Esophagus squamous epithelium (tissue), 5 donors: ENCODE data around the gene APOL3. TPM values are rescaled to one million over a fixed set of nuclear protein-coding genes. Genes with fewer than 3 reads are reported as not detected.
"Not testable (repeated sequence)": the region's sequence is repeated elsewhere in the genome, so short reads cannot be mapped to it uniquely, and the experiment has no call there.

Source experiments
- DNase-seq: peaks from one replicate; lab custom pipeline; 2025; lab: John Stamatoyannopoulos, UW
- H3K27ac ChIP-seq, 4 donors: fragments of 200-600 bp; sonication (generic); one replicate each; pipeline ENCODE4 v1.5.1; 2016 to 2019; ENCODE audit warnings: mild to moderate bottlenecking in 1 of 4
- H3K27me3 ChIP-seq, 4 donors: fragments of 200-600 bp; sonication (generic); 1 replicate in 3 of 4; 2 replicates in 1 of 4; pipeline versions ENCODE4 v1.5.1 to v1.6.0; 2017 to 2021; ENCODE audit warnings: antibody characterized with exemption in 1 of 4
- H3K36me3 ChIP-seq, 3 donors: fragments of 200-600 bp; sonication (generic); one replicate each; pipeline ENCODE4 v1.5.1; 2016 to 2019
- H3K4me1 ChIP-seq, 3 donors: fragments of 200-600 bp; sonication (generic); one replicate each; pipeline ENCODE4 v1.5.1; 2017 to 2019
- H3K4me3 ChIP-seq, 4 donors: fragments of 200-600 bp; sonication (generic); 1 replicate in 3 of 4; 2 replicates in 1 of 4; pipeline ENCODE4 v1.5.1; 2016 to 2019; ENCODE audit warnings: mild to moderate bottlenecking in 2 of 4, moderate library complexity in 1 of 4
- H3K9me3 ChIP-seq, 3 donors: fragments of 200-600 bp; sonication (generic); one replicate each; pipeline ENCODE4 v1.5.1; 2016 to 2019
- POLR2A ChIP-seq, 4 donors: fragments of 450-650 bp; IDR thresholded peaks; one replicate each; pipeline ENCODE4 v1.6.1; 2017; ENCODE audit warnings: antibody characterized with exemption in 4 of 4, mild to moderate bottlenecking in 4 of 4, moderate library complexity in 3 of 4
- WGBS, 2 donors: methylation state at CpG; one replicate each; pipeline ENCODE4 v1.1.5; 2018; 5-methylcytosine and 5-hydroxymethylcytosine counted together
- intact Hi-C: fragments of 100-400 bp; cut with DNase I; formaldehyde crosslinking; loops from one replicate; pipeline ENCODE4 v1.15.0; 2022
- total RNA-seq, 4 donors: library from RNA; depleted of rRNA; stranded (reverse); fragments of >200 nt; gene quantifications; one replicate each; pipeline ENCODE4 v1.1.0, GENCODE V29; 2016
- TF ChIP-seq, protein P1 (sequence below), 6 experiments: fragments of 450-650 bp in 4 of 6; fragments of 200-600 bp in 2 of 6; sonication (generic) in 2 of 6; IDR thresholded peaks; one replicate each; pipeline ENCODE4 v1.5.1; 2016 to 2019; ENCODE audit warnings: antibody characterized with exemption in 6 of 6, mild to moderate bottlenecking in 4 of 6, moderate library complexity in 4 of 6
- donor health status: DM: yes; HTN: yes; CAD: no.

The APOL3 gene
- total RNA-seq, 4 donors from 2014 or later: 6.8 to 48.1 (median 17.0) TPM

DNA sequence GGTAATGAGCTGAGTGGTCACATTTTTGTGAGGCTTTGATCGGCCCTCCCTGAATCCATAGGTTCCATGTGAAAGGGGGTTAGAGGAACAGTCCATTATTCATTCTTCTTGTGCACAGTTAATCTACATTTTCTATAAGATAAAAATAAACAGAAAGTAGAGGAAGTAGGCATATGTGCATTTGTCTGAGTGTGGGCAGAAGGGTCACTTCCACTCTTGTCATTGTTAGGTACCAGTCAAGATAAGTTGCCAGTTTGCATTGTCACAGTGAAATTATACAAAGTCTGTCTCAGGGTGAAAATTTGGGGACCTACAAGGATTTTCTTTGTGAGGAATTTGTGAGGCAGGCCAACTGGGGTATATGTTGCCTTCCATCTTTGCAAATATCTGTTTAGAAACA is 45.7 kb upstream of the APOL3 start:
- peaks cover 8 to 54% (median 9%) of the 10 kb centered on the region in 3 donors for H3K4me1 ChIP-seq
- H3K27me3 ChIP-seq: no peaks in the 10 kb centered on the region
- DNase-seq: no peak
- H3K36me3 ChIP-seq: no peaks in the 10 kb centered on the region
- H3K9me3 ChIP-seq: no peaks in the 10 kb centered on the region
- no peak for TF ChIP-seq POLR2A (IDR thresholded peaks at IDR 0.05)
- TF ChIP-seq, protein P1, sequence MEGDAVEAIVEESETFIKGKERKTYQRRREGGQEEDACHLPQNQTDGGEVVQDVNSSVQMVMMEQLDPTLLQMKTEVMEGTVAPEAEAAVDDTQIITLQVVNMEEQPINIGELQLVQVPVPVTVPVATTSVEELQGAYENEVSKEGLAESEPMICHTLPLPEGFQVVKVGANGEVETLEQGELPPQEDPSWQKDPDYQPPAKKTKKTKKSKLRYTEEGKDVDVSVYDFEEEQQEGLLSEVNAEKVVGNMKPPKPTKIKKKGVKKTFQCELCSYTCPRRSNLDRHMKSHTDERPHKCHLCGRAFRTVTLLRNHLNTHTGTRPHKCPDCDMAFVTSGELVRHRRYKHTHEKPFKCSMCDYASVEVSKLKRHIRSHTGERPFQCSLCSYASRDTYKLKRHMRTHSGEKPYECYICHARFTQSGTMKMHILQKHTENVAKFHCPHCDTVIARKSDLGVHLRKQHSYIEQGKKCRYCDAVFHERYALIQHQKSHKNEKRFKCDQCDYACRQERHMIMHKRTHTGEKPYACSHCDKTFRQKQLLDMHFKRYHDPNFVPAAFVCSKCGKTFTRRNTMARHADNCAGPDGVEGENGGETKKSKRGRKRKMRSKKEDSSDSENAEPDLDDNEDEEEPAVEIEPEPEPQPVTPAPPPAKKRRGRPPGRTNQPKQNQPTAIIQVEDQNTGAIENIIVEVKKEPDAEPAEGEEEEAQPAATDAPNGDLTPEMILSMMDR (IDR thresholded peaks at IDR 0.05): no peak
- 90 to 100% methylated on average over 1 of the region's 1 CpG for WGBS, 2 donors
- no peak overlapping the region for H3K27ac ChIP-seq
- H3K4me3 ChIP-seq: no peak overlapping the region
- intact Hi-C loops: no loop called here

DNA sequence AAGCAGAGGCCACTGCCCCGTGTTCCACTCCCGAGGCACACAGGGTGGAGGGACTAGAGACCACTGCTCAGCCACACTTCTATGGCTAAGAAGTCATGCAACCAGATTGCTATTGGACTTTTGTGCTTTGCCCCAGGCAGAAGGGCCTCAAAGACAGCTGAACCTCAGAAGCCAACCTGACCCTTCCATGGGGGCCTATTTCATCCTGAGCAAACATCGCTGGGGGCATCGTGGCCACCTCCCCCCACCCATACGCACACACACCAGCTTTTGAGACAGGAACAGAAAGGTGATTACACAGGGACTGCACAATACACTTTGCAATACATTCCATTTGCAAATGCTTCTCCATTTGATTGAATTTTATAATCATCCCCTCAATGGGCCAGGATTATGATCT is 45.0 kb upstream of the APOL3 start:
- H3K4me3 ChIP-seq, intact Hi-C loops, DNase-seq, H3K9me3 ChIP-seq, H3K27ac ChIP-seq, H3K27me3 ChIP-seq, H3K36me3 ChIP-seq: not testable (repeated sequence)
- WGBS, 2 donors: 46 to 62% methylated on average over 3 of the region's 5 CpGs
- H3K4me1 ChIP-seq: peaks cover 8 to 52% (median 9%) of the 10 kb centered on the region in 3 donors

DNA sequence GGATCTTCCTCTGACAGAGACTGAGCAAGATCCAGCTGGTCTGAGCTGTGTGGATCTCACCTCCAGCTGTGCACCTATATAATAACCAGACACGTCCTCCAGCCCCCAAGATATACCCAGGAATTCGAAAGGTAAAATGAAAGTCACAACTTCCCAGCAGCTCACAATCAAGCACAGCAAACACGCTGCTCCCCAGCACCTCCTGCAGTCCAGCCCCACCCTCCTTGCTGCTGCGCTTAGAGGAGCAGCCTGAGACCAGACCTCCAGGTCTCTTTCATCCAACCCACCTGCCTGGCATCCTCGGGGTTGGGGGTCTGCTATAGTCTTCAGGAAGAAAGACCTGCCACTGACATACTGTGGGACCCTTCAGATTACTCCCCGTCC is 44.1 kb upstream of the APOL3 start:
- intact Hi-C loops: no loop called here
- no peak for DNase-seq
- WGBS, 2 donors: 43 to 58% methylated on average over 5 to 6 of the region's 6 CpGs
- H3K4me1 ChIP-seq: peaks cover 8 to 58% (median 9%) of the 10 kb centered on the region in 3 donors
- H3K27me3 ChIP-seq: no peaks in the 10 kb centered on the region
- peak overlapping the region in 1 of 4 donors; percentile 9 for H3K27ac ChIP-seq
- peak overlapping the region in 1 of 4 donors; percentile 29 for H3K4me3 ChIP-seq
- TF ChIP-seq, protein P1 (IDR thresholded peaks at IDR 0.05): no peak
- no peak for TF ChIP-seq POLR2A (IDR thresholded peaks at IDR 0.05)
- H3K36me3 ChIP-seq: no peaks in the 10 kb centered on the region
- H3K9me3 ChIP-seq: no peaks in the 10 kb centered on the region

DNA sequence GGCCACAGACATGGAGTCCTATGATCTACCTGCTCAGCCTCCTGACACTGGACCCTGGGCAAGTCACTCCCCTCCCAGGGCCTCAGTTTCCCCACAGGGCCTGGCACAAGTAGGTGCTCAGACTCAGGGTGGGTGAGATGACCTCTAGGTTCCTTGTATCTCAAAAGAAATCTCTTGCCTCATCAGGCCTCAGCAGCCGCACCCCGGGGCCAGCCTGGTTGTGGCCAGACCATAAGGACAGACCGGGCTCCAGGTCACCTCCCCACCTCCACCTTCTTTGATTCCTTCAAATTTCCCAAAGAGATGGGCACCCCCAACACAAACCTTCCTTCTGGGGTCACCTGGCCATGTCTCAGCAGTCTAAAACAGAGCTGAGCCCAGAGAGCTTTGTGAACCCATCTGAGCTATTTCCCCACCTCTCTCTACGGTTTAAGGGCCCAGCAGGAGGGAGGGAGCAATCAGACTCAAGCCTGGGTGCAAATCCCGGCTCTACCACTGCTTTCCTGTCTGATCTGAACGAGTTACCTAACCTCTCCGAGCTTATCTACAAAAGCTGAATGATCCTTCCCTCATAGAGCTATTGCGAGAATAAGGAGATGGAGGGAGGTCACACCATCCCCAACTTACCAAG is 43.6 kb upstream of the APOL3 start:
- WGBS, 2 donors: 57% methylated on average over 4 to 6 of the region's 8 CpGs
- intact Hi-C loops: no loop called here
- no peak for DNase-seq
- Histone ChIP-seq H3K36me3 (no peaks in the 10 kb centered on the region), H3K27ac (no peak overlapping the region), H3K4me3 (peak overlapping the region in 1 of 4 donors; percentile 52), H3K4me1 (peaks cover 8 to 58% (median 9%) of the 10 kb centered on the region in 3 donors), H3K27me3 (no peaks in the 10 kb centered on the region), H3K9me3 (no peaks in the 10 kb centered on the region)
- TF ChIP-seq, protein P1 (IDR thresholded peaks at IDR 0.05): no peak
- no peak for TF ChIP-seq POLR2A (IDR thresholded peaks at IDR 0.05)

DNA sequence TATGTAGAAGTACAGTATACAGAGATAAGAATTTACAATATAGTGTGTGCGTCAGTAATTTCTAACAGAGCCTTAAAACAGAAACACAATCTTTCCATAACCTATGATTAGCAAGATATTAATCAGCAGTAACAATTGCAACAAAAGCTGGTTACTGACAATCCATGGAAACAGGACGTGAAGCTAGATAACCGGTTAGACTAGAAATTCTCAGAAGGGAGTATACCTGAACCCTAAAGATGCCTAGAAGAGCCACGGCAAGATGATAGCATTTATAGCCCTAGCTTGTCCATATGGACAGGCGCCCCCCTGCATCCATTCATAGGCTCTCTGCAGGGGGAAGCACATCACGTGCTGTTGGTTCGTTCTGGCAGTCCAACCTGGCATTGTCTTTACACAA is 42.9 kb upstream of the APOL3 start:
- Histone ChIP-seq H3K4me3 (peak overlapping the region in 1 of 4 donors; percentile 52), H3K27ac (peak overlapping the region in 2 of 4 donors; percentile 64 to 78), H3K4me1 (peaks cover 8 to 63% (median 9%) of the 10 kb centered on the region in 3 donors)
- intact Hi-C loops, H3K9me3 ChIP-seq, DNase-seq, H3K36me3 ChIP-seq, H3K27me3 ChIP-seq: not testable (repeated sequence)
- 31 to 44% methylated on average over 7 of the region's 7 CpGs for WGBS, 2 donors

DNA sequence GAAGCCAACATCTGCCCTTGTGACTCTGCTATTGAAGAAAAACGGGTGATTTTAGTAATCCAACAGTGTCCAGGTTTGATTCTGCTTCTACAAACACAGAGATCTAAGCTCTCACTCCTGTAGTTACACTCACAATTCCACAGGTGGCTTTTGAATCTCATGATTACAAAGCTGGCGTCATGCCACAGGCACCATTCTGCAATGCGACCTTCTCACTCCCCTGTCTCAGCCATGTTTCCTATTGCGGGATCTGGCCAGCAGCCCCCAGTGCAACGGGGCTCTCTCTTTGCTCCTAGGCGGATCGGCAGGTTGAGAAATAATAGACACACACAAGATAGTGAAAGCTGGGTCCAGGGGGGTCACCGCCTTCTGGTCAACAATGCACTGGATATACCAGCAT is 42.4 kb upstream of the APOL3 start:
- H3K27me3 ChIP-seq, H3K36me3 ChIP-seq, H3K9me3 ChIP-seq, DNase-seq, intact Hi-C loops: not testable (repeated sequence)
- Histone ChIP-seq H3K27ac (peak overlapping the region in 3 of 4 donors; percentile 63 to 78 (median 64)), H3K4me1 (peaks cover 8 to 63% (median 9%) of the 10 kb centered on the region in 3 donors), H3K4me3 (peak overlapping the region in 2 of 4 donors; percentile 7 to 52)
- TF ChIP-seq, protein P1 (IDR thresholded peaks at IDR 0.05): peak in 2 of 6 experiments; percentile 16 to 31
- 10 to 22% methylated on average over 5 to 7 of the region's 8 CpGs for WGBS, 2 donors
